A549 (cell line): ENCODE measurements around the gene PRKAG2. TPM values are rescaled to one million over a fixed set of nuclear protein-coding genes. Genes with fewer than 3 reads are reported as not detected.

Source experiments
- ATAC-seq, 2 experiments: fragments of 200-7000 bp in 1 of 2; fragments of >200 bp in 1 of 2; cut with Nextera tagmentation in 1 of 2; cut with Tn5 transposase in 1 of 2; 3 replicates each; pipeline versions ENCODE4 v1.8.0 to v1.9.1; 2018 to 2020; ENCODE audit warnings: mild to moderate bottlenecking in 1 of 2, moderate library complexity in 1 of 2
- CTCF ChIA-PET: fragments of 300-600 bp; sonication (Branson Sonifier 250); formaldehyde crosslinking; extraction: SDS; loops from one replicate; lab custom pipeline; 2021; ENCODE audit warnings: antibody characterized with exemption, inconsistent platforms; lab: Yijun Ruan, JAX
- POLR2A ChIA-PET: fragments of 350-600 bp; formaldehyde crosslinking; extraction: SDS; loops from one replicate; lab custom pipeline; 2021; ENCODE audit warnings: antibody characterized with exemption, inconsistent platforms; lab: Yijun Ruan, JAX
- DNase-seq, 2 experiments: peaks; one replicate each; pipeline versions ENCODE4 v3.0.0 to v3.0.0-alpha.2; 2011 to 2016; ENCODE audit warnings: low read depth in 1 of 2, low spot score in 1 of 2
- FAIRE-seq: peaks from 2 replicates; lab custom pipeline; 2011; peaks lifted over from hg19 to GRCh38; lab: Jason Lieb, UNC
- H3K27ac ChIP-seq, 2 experiments: fragments of >200 bp; sonication (Bioruptor Twin); formaldehyde crosslinking; 3 replicates each; pipeline ENCODE4 v1.5.1; 2016 to 2017
- H3K4me1 ChIP-seq: fragments of >200 bp; sonication (Bioruptor Twin); formaldehyde crosslinking; 3 replicates; pipeline ENCODE4 v1.6.1; 2016
- H3K4me2 ChIP-seq: fragments of >200 bp; sonication (Bioruptor Twin); formaldehyde crosslinking; 3 replicates; pipeline ENCODE4 v1.6.1; 2016
- H3K4me3 ChIP-seq: fragments of >200 bp; sonication (Bioruptor Twin); formaldehyde crosslinking; 3 replicates; pipeline ENCODE4 v1.5.1; 2016
- H3K9me3 ChIP-seq: fragments of >200 bp; sonication (Bioruptor Twin); formaldehyde crosslinking; 3 replicates; pipeline ENCODE4 v1.6.1; 2016
- CHD2 ChIP-seq: fragments of 150-350 bp; IDR thresholded peaks from 2 replicates; pipeline ENCODE4 v1.6.1; 2014; ENCODE audit warnings: low read length; ENCODE audit not compliant: partially characterized antibody
- CHD4 ChIP-seq: fragments of 200-600 bp; sonication (generic); IDR thresholded peaks from 2 replicates; pipeline ENCODE4 v1.6.1; 2016; ENCODE audit warnings: antibody characterized with exemption, mild to moderate bottlenecking, borderline replicate concordance
- E2F6 ChIP-seq: IDR thresholded peaks from 2 replicates; pipeline ENCODE4 v1.6.1; 2012; ENCODE audit warnings: low read depth, borderline replicate concordance
- FOXS1 ChIP-seq: fragments of 250-450 bp; sonication (Bioruptor Pico); IDR thresholded peaks from 2 replicates; pipeline ENCODE4 v1.5.0; 2020; ENCODE audit warnings: mild to moderate bottlenecking, moderate library complexity
- HDAC2 ChIP-seq: fragments of 200-600 bp; sonication (generic); IDR thresholded peaks from 2 replicates; pipeline ENCODE4 v1.6.1; 2016
- HOXA7 ChIP-seq: fragments of 250-450 bp; sonication (Bioruptor Pico); IDR thresholded peaks from 2 replicates; pipeline ENCODE4 v1.5.0; 2020; ENCODE audit warnings: mild to moderate bottlenecking, moderate library complexity
- HOXB13 ChIP-seq: fragments of 250-450 bp; sonication (Bioruptor Pico); IDR thresholded peaks from 2 replicates; pipeline ENCODE4 v1.5.0; 2020; ENCODE audit warnings: low read depth, mild to moderate bottlenecking, moderate library complexity
- JUNB ChIP-seq: fragments of >200 bp; sonication (Bioruptor Twin); formaldehyde crosslinking; IDR thresholded peaks from 2 replicates; pipeline ENCODE4 v1.6.1; 2016
- KDM5A ChIP-seq: fragments of 200-600 bp; sonication (generic); IDR thresholded peaks from 2 replicates; pipeline ENCODE4 v1.6.1; 2016; ENCODE audit warnings: antibody characterized with exemption, mild to moderate bottlenecking
- MAFK ChIP-seq: fragments of 450-650 bp; IDR thresholded peaks from 2 replicates; pipeline ENCODE4 v1.6.1; 2014; ENCODE audit not compliant: partially characterized antibody
- MAX ChIP-seq: IDR thresholded peaks from 2 replicates; pipeline ENCODE4 v1.6.1; 2012
- MAZ ChIP-seq: fragments of 150-350 bp; IDR thresholded peaks from 2 replicates; pipeline ENCODE4 v1.6.1; 2014; ENCODE audit warnings: antibody characterized with exemption, low read depth, low read length, borderline replicate concordance
- MYC ChIP-seq: IDR thresholded peaks from 2 replicates; pipeline ENCODE4 v1.6.1; 2012; ENCODE audit warnings: mild to moderate bottlenecking, inconsistent platforms, low read length, improper control_type of control experiment, borderline replicate concordance
- PBX3 ChIP-seq: IDR thresholded peaks from 2 replicates; pipeline ENCODE4 v1.6.1; 2012
- PHF8 ChIP-seq: fragments of 200-600 bp; sonication (generic); IDR thresholded peaks from 2 replicates; pipeline ENCODE4 v1.6.1; 2016; ENCODE audit warnings: low read depth, mild to moderate bottlenecking, antibody characterized with exemption, moderate library complexity, borderline replicate concordance
- POLR2A ChIP-seq: IDR thresholded peaks from 2 replicates; pipeline ENCODE4 v1.6.1; 2012; ENCODE audit warnings: mild to moderate bottlenecking, low read length
- RAD21 ChIP-seq, 2 experiments: fragments of >200 bp in 1 of 2; sonication (Bioruptor Twin) in 1 of 2; formaldehyde crosslinking in 1 of 2; IDR thresholded peaks in 1 of 2; conservative IDR thresholded peaks in 1 of 2; 2 replicates in 1 of 2; 3 replicates in 1 of 2; pipeline ENCODE4 v1.6.1; 2012 to 2018; ENCODE audit warnings: inconsistent platforms in 1 of 2
- SMC3 ChIP-seq: fragments of >200 bp; sonication (Bioruptor Twin); formaldehyde crosslinking; IDR thresholded peaks from 3 replicates; pipeline ENCODE4 v1.6.1; 2018; ENCODE audit warnings: inconsistent platforms
- TFCP2L1 ChIP-seq: fragments of 250-450 bp; sonication (Bioruptor Pico); IDR thresholded peaks from 2 replicates; pipeline ENCODE4 v1.5.0; 2021; ENCODE audit warnings: mild to moderate bottlenecking
- USF2 ChIP-seq: fragments of 450-650 bp; IDR thresholded peaks from 2 replicates; pipeline ENCODE4 v1.6.1; 2014; ENCODE audit warnings: antibody characterized with exemption
- ZC3H11A ChIP-seq: fragments of 450-650 bp; IDR thresholded peaks from 2 replicates; pipeline ENCODE4 v1.6.1; 2014; ENCODE audit warnings: antibody characterized with exemption, mild to moderate bottlenecking
- ZFP36 ChIP-seq: fragments of 450-650 bp; IDR thresholded peaks from 2 replicates; pipeline ENCODE4 v1.6.1; 2014; ENCODE audit warnings: borderline replicate concordance; ENCODE audit not compliant: partially characterized antibody
- WGBS: methylation state at CpG from one replicate; pipeline ENCODE4 v1.1.6; 2017; ENCODE audit errors: missing lambda C conversion rate; 5-methylcytosine and 5-hydroxymethylcytosine counted together
- polyA plus RNA-seq, 4 experiments: library from polyadenylated mRNA; depleted of rRNA in 3 of 4; stranded (reverse); fragments of >200 nt; fragmentation: RNase III in 1 of 4; extraction: RNeasy Plus Mini Kit Qiagen cat#74134 plus additional on column Dnase treatment in 1 of 4; gene quantifications; 2 replicates in 3 of 4; 3 replicates in 1 of 4; pipeline ENCODE4 v1.2.3, GENCODE V29; 2011 to 2017

Gene PRKAG2
- polyA plus RNA-seq, 2 of the 4 experiments (the other 2 are of a cell fraction): 26.5 to 31.7 TPM

- TF ChIP-seq SMC3: no peak
- no peak for TF ChIP-seq MAX
- TF ChIP-seq KDM5A: no peak
- no peak for TF ChIP-seq JUNB
- TF ChIP-seq PBX3: no peak
- no peak for TF ChIP-seq CHD4
These were observed 133.4 kb downstream of the PRKAG2 start (continued) for GRCh38 chr7:151743481-151743983.

GRCh38 chr7:151742713-151743480 is 134.0 kb downstream of the PRKAG2 start:
- H3K27ac ChIP-seq: peak overlapping the region; percentile 87; a peak in 5 of 6 replicates
- DNase-seq (no peak), ATAC-seq (no peak), FAIRE-seq (no peak)
- H3K4me3 ChIP-seq: no peak overlapping the region
- TF ChIP-seq ZC3H11A (no peak), JUNB (no peak), TFCP2L1 (CRISPR knock-in tag) (no peak), E2F6 (no peak), HDAC2 (no peak), CHD2 (no peak), POLR2A (no peak), MAFK (no peak), PHF8 (no peak), HOXA7 (CRISPR knock-in tag) (no peak), HOXB13 (CRISPR knock-in tag) (no peak), USF2 (no peak), ZFP36 (no peak), MAZ (no peak), MAX (no peak), FOXS1 (CRISPR knock-in tag) (no peak), RAD21 (conservative IDR thresholded peaks at IDR 0.05 in 1 of 2, IDR thresholded peaks at IDR 0.05 in 1 of 2) (no peak), PBX3 (no peak), MYC (no peak)
- peaks cover 54% of the 10 kb centered on the region for H3K4me1 ChIP-seq
- peak overlapping the region; percentile 34 for H3K4me2 ChIP-seq
- POLR2A ChIA-PET: no interaction called here
- peaks cover 4% of the 10 kb centered on the region; the same call in 1 of the 3 replicates for H3K9me3 ChIP-seq
- CTCF ChIA-PET: interaction anchor here (1.3 to 4.7 kb wide), 6 partner anchors 8 to 117 kb away, joined by 3 to 51 read pairs (median 20); no protein-coding TSS in a partner anchor
- WGBS: 68% methylated on average over 18 of the region's 18 CpGs
